GM18873 (cell line): ENCODE measurements around the gene PPP2R2C.

Experiments used
- ATAC-seq: cut with Tn5 transposase; IDR thresholded peaks from one replicate; pipeline ENCODE4 v1.9.1; 2021; ENCODE audit warnings: mild to moderate bottlenecking, moderate library complexity, moderate number of reproducible peaks; ENCODE audit not compliant: unreplicated experiment, low FRiP score

PPP2R2C gene

DNA sequence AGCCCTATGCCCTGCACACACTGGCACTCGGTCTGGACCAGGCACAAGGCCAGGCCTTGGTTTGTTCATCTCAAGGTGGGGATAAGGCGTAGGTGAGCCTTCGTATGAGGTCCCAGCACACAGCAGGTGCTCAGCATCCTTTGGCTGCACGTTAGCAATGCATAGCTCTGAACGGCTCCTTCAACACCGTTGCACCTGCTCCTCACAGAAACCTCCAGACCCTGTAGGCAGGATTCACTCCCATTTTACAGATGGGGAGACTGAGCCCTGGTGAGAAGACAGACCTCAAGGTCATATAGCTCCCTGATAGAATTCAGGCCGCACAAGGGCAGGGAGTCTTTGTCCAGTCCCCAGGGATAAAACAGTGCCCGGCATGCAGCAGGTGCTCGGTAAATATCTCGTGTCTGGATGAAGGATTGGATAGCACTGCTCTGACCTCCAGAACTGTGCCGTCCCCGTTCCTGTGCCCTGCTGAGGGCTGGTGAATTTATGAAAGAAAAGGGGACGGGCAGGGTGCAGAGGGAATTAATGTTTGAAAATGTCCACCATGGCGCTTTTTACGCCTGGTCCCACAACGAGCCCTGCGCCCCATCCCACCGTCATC, 2.4 kb downstream of the PPP2R2C start:
- ATAC-seq = no peak

DNA sequence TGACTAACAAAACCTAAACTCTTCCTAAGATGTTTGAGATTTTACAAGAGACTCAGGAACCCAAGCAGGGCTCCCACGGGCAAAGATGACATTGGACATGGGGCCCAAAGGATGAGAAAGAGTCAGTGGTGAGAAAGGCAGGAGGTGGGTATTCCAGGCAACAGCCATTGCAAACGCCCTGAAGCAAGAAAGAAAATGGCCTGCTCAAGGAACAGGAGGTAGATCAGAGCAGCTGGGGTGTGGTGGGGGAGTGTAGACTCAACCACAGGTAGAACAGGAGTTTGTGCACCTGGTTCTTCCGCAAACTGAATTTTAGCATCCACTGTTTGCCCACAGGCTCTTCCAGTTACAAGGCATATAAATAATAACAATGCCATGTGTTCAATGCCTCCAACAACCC, 3.3 kb downstream of the PPP2R2C start:
- ATAC-seq = no peak

DNA sequence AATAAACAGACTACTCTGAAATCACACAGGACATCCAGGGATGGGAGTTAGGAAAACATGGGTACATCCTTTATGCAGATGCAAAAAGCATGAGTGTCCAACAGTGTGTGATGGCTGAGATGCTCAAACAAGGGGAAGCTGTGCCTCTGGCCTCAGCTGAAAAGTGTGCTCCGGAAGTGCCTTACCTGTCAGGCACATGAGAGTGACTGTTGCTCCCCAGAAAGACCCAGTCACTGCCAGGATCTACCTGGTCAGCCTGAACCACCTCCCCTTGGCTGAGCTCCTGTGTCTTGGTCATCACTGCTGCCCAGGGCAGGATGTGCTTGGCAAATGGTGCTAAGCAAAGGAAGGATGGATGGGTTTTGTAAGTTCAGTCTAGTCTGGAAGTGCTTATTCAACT, 4.0 kb downstream of the PPP2R2C start:
- no peak for ATAC-seq

DNA sequence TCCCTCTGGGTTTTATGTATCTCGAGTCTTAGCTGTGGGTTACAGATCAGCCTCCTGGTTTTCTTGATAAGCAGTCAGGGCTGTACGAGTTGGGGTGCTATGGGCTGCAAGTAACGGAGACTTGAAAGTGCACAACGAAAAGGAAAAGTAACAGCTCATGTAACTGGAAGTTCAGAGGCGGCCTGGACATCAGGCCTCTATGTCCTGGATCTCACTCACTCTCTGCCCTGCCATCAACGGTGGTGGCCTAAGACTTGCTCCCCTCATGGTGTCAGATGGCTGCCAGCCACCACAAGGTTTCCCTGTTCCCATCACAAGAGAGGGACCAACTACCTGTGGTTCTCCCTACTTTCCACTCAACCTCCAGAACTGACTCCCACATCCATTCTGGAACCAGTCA, 4.8 kb downstream of the PPP2R2C start:
- no peak for ATAC-seq

DNA sequence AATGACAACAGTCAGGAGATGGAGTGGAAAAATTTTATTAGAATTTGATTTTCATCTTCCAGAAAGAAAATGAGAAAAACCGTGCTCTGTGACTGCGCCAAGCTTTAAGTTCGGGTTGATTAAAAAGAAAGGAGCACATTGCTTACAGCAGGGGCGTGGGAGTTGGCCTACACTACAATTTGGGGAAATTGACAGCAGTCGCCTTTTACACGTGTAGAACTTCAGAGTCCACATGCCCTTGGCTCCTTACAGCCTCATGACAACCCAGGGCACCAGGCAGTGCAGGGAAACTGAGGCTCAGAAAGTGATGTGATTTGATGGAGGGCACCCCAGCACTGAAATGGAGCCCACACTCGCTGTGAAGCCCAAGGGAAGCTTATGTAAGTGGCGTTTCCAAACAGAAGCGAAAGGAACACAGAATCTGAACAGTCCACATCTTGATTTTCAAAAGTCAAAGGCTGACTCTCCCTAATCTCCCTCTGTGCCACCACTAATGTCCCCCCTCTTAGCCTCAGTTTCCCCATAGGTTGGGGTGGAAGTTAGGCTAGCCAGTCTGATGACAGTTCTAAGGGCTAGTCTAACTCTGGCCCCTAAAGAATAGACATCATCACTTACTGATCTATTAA, 5.5 kb downstream of the PPP2R2C start:
- ATAC-seq = no peak

DNA sequence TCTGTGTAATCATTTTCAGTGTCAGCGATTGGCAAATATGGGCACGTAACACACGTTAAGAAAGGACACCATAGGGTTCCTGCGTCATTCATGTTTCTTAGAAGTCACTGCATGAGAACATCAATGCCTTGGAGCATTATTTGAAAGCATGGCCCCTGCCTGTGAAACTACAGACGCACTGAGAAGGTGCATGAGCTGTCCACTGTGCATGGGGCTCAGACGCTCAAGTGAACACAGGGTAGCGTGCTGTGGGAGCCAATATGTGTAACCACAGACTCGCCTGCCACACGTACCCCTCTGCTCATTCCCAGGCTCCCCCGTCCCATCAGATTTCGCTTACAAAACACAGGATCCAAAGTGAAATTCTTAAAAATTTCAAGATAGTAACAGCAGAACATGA, 6.5 kb downstream of the PPP2R2C start:
- ATAC-seq = no peak

DNA sequence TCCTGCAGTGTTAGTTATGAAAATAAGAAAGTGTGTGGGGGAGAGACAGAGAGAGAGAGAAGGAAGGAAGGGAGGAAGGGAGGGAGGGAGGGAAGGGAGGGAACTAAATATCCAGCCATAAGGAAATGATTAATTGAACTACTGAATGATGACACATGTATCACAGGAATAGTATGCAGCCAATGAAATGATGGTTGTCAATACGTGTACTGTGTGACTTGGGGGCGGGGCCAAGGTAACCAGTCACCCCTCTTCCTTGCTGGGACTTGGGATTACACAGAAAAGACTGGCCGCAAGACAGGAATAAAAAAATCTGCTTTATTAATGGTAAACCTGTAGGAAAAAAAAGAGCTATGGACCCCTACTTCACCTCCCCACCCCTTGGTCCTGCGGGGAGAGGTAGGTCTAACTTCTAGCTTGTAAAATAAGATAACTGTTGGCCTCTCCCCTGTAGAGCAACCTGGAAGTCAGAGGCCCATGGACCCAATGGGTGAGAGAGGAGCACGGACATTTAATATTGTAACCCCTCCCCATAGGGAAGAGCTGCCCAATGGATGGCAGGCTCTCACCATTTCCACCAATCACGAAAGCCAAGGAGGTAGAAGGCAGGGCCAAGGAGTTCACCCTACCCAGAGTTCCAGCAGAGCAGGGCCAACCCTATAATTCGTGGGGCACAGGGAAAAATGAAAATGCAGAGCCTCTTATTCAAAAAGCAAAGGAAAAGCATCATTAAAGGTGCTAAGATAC, 7.4 kb downstream of the PPP2R2C start:
- no peak for ATAC-seq

DNA sequence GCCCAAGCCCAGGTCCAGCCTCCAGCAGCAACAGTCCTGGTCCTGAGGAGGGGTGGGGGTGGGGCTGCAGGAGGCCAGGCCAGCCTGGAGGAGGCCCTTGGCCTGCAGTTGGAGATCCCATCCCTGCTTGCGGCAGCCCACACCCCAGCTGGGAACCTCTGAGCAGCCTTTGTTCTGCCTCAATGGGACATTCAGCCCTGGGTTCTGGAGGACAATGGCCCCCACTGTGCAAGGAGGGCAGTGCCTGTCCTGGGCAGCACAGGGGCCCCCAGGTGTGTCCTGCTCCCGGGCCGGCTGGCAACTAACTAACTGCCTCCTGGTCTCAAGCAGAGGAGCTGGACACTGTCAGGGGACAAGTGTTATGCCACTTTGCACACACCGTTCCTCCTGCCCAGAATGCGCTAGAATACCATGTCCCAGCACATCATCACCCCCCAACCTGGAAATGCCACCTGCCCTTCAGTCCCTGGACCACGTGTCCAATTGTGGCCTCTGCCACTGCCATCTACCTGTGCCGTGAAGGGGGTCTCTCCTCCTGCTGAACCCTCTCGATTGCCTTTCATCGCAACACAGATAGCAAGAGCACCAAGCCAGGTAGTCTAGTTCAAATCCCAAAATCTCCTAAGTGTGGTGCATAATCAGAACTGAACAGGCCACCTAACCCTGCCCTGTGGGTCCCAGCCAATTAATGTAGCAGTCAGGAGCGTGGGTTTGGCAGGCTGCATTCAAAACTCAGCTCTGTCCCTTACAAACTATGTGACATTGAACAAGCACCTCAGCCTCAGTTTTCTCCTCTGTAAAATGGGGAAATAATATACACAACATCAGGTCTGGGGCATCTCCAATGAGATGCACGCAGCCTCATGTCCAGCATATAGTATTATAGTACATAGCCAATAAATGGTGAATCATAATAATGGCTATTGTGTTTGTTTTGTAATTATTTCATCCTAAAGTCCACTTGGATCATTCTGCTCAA, 8.8 kb downstream of the PPP2R2C start:
- no peak for ATAC-seq

DNA sequence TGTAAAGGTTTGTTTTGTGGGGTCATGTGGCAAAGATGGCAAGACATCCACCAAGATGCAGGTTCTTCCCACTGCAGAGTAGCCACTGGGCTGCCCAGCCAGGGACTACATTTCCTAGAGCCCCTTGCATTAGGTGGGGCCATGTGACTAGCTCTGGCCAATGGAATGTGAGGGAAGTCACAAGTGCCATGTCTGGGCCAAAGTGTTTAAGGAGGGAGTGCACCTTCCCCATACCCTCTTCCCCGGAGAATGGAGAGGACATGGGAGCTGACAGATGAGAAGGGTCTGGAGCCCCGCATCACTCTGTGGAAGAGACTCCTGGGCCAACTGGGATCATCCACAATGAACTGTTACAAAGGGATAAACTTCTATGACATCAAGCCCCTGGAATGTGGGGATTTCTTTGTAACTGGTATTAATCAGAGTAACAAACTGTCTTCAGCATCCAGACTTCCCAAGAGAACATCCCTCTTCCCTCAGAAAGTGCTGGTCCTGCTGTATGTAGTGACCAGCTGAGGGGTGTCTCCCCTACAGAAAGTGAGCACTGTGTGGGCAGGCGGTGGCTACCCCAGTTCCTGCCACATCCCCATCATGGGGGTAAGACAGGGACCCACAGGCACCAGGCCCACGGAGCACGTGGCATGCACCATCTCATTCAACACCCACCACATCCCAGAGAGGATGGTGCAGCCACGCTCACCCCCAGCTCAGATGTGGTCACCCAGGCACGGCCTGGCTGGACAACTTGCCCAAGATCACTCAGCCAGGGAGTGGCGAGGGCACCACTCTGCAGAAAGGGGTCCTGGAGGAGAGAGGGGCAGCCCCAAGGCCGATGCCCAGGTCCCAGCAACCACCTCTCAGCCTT, 10.9 kb downstream of the PPP2R2C start:
- no peak for ATAC-seq

DNA sequence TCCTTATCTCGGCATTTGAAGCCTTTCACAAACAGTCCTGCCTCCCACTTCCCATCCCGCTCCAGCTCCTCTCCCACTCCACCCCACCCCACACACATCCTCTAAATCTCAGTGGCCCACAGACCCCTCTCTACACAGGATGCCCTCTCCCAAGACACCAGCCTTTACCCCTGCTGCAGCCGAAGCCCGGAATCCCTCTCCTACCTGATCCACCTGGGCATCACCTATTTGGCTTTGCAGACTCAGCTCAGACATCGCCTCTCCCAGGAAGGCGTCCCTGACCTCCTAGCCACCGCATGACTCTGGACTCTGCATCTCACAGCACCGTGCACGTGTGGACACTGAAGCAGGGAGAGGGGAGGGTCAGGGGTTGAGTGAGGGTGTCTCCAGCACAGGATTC, 11.5 kb downstream of the PPP2R2C start:
- ATAC-seq = no peak

DNA sequence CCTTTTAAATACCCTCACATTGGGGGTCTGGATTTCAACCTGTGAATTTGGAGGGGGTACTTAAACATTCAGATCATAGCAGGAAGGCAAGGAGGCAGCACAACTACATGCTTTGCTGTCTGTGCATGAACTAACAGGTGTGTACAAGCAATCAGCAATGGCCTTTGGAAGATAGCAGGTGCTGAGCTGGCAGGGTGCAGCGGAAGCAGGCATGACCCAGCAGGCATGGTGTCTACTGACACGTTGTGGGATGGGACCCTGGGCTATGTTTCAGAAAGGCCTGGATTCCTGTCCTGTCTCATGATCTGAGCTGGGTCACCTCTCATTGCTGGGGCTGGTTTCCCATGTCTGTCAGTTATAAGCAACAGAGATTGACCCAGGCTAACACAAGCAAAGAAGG, 13.9 kb downstream of the PPP2R2C start:
- no peak for ATAC-seq

DNA sequence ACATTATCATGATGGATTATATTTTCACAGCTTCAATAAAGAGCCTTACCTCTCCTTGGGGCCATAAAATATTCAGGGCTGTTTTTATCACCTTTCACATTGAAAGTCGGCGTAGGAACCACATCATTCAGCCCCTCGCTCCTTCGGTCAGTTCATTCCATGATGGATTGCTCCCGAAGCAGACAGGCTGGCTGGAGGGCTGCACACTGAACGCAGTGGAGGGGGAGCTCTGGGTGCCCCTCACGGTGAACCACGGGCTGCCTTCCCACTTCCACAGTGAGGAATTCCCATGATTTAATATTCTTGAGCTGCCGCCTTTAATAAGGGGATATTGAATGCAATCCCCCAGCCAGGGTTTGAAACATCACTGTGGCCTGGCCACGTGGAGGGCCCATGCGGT, 16.0 kb downstream of the PPP2R2C start:
- ATAC-seq = no peak

DNA sequence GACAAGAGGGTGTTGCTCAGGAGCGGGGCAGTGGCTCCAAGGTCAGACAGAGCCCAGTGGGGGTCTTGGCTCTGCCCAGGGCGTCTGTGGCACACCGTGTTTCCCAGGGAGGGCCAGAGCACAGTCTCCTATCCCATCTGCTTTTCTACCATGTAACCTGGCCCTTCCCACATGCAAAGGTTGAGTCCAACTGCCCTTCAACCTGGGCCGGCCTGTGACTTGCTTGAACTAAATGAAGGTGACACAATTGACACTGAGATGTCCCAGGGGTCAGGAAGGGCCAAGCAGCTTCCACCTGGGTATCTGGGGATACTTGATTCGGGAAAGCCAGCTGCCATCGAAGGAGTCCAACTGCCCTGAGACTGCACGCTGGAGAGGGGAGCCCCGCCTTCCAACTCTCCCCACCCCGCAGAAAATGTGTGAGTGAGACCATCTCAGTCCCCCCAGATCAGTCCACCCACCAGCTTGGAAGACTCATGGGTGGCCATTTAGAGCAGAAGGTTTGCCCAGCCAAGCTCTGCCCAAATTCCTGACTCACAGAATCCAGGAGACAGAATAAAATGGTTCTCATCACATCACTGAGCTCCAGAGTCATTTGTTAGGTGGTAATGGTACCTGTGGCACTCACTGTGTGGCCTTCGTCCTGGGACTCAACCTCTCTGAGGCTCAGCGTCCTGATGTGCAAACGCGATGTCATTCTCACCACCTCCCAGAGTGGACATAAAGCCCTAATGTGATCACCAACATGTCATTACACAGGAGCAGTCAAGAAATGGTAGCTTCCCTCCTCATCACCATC, 18.1 kb downstream of the PPP2R2C start:
- ATAC-seq = no peak

DNA sequence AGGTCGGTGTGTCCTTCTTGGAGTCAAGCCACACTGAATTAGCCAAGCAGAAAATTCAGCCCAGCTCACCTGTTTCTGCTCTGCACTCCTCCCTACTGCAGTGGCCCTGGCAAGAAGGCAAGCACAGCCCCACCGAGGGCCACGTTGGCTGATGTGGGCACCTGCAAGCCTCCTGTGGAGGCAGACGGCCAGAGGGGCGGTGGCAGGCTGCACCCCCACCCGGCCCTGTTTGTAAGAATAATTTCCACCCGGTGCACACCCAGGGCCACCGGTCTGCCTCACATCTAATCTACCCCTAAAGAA, 18.8 kb downstream of the PPP2R2C start:
- no peak for ATAC-seq

DNA sequence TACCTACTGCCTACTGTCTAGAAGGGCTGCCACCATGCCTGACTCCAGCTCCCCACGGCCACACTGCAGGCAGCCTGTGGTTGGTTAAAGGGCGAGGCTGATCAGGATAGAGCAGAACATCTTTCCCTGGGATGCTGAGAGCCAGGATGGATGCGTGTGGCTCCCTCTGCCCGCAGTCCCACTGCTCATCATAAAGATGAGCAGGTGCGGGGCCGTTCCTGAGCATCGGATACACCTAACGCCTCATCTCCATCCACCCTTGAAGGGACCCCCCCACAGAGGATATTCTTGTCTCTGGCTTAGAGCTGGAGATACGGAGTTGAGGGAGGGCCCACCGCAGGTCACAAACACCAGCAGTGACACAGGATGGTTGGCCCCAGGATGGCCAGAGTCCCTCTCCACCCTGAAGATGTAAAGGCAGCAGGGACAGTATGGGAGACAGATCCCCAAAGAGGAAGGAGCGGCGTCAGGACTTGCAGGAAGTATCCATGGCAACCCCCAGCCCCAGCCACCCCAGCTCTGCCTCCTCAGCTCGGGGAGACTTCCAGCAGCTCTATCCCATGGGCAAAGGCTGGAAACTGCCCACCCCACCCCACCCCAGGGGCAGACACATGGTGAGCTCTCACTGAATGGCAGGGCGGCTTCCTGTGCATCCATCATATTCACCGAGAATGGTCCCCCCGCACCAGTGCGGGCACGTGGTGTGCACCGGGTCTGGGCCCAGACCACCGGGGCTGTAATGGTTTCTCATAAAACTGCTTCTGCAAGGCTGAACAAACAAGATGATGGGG, 19.3 kb downstream of the PPP2R2C start:
- ATAC-seq = no peak

DNA sequence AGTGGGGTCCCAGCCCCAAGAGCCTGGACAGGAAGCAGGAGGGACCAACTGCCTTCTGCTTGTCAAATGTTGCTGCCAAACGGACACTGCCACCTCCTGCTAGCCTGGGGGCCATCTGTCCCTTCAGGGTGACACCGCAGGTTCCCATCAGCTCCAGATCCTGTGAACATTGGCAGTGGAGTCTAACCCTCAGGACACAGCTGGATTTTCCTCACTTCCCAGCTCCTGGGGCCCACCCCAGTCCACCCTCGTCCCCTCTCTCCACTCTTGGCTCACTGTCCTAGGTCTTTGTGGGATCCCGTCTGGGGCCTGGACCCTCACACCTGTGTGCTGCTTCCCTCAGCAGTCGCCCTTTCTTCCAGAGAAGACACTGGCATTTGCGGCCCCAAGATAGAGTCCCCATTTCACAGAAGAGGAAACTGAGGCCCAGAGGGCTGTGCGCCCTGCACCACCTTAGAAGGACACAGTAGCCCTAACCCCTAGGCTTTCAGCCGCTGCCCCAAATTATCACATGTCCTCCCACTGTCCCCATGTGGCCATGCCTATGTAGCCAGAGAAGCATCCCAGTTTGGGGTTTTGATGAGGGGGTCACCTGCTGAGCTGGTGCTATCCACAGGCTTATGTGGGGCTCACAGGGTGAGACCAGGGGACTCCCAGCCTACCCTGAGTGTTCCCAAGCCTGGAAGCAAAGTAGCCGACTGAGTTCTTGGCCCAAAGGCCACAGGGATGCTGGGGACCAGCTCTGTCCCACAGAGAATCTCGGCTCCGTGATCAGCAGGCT, 20.1 kb downstream of the PPP2R2C start:
- no peak for ATAC-seq

DNA sequence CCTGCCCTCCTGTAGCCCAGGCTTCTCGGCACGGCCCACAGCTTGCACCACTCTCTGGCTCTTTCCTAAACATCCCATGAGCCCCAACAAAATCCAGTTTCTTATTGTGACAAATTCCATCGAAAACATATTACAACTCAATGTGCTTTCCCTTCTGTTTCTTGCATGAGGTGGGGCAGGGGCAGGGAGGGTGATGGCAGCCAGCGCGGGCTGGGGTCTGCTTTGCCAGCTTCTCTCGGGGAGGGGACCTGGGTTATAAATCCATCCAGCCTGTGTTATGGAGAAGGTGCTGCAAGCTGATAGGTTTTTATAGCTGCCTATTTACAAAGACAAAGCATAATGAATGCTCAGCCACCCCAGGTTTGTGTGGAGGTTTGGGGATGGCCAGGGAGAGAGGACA, 21.1 kb downstream of the PPP2R2C start:
- no peak for ATAC-seq

DNA sequence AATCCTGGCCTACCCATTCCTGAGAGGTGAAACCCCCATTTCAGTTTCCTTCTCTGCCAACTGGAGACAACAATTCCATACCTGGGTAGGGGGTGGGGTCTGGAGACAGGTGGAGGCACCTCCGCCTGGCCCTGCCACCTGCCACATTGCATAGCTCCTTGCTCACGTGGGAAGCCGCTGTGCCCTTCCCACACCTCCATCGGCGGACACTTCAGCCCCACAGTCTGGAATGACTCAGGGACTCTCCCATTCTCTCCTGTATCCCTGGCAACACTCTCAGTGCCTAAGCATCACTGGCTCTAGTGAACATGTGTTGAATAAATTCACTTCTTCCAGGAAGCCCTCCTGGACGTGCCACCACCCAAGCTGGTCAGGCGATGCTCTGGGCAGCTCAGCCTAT, 21.7 kb downstream of the PPP2R2C start:
- ATAC-seq = no peak
